ENCODE data around the gene MYLK4. TPM values are rescaled to one million over a fixed set of nuclear protein-coding genes. Genes with fewer than 3 reads are reported as not detected.

Gene MYLK4
- total RNA-seq, 1 experiment from 2014 or later: 0.93 TPM

DNA sequence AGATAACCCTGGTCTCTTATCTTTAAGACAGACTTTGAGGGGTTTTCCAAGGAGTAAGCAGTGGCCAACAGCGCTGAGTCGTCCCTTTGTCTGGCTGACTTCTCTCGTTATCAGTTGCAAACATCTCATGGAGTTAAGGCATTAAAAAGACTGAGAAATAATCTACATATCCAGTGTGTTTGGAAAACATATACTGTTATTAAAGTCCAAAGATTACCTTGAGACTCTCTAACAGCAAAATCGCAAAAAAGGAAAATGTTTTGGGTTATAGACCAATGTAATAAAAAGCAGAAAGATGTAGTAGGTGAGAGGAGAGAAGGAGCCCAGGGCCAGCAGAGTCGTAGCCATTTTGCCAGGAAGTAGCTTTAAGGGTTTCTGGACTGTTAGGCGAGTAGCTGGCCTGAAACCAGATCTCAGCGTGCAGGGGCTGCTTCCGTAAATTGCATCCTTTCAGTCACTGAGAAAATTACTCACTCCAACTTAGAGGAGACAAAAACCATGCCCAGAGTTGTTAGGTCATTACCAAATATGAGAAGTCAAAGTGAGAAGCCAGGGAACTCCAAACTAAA is 24.6 kb downstream of the MYLK4 start:
- H3K4me1 Mint-ChIP-seq (ENCODE audit: insufficient read depth, unreplicated experiment): no peaks in the 10 kb centered on the region
- no peak overlapping the region for H3K4me3 Mint-ChIP-seq (ENCODE audit: unreplicated experiment)
- POLR2A ChIA-PET: no interaction called here
- intact Hi-C loops (cut with micrococcal nuclease): no loop called here
- DNase-seq (ENCODE audit: unreplicated experiment): no peak
- no TSS peak for BruUV-seq (replicated peaks)
- H3K36me3 Mint-ChIP-seq (ENCODE audit: insufficient read depth, unreplicated experiment): no peaks in the 10 kb centered on the region
- CTCF ChIA-PET: no interaction called here
- H3K9me3 Mint-ChIP-seq (ENCODE audit: unreplicated experiment): peaks cover 11% of the 10 kb centered on the region
- TF ChIP-seq, protein P1, sequence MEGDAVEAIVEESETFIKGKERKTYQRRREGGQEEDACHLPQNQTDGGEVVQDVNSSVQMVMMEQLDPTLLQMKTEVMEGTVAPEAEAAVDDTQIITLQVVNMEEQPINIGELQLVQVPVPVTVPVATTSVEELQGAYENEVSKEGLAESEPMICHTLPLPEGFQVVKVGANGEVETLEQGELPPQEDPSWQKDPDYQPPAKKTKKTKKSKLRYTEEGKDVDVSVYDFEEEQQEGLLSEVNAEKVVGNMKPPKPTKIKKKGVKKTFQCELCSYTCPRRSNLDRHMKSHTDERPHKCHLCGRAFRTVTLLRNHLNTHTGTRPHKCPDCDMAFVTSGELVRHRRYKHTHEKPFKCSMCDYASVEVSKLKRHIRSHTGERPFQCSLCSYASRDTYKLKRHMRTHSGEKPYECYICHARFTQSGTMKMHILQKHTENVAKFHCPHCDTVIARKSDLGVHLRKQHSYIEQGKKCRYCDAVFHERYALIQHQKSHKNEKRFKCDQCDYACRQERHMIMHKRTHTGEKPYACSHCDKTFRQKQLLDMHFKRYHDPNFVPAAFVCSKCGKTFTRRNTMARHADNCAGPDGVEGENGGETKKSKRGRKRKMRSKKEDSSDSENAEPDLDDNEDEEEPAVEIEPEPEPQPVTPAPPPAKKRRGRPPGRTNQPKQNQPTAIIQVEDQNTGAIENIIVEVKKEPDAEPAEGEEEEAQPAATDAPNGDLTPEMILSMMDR (IDR thresholded peaks at IDR 0.05; ENCODE audit: unreplicated experiment): no peak
- no peaks in the 10 kb centered on the region for H3K27me3 Mint-ChIP-seq (ENCODE audit: insufficient read depth, unreplicated experiment)
- H3K27ac Mint-ChIP-seq (ENCODE audit: low read depth, unreplicated experiment): no peak overlapping the region

DNA sequence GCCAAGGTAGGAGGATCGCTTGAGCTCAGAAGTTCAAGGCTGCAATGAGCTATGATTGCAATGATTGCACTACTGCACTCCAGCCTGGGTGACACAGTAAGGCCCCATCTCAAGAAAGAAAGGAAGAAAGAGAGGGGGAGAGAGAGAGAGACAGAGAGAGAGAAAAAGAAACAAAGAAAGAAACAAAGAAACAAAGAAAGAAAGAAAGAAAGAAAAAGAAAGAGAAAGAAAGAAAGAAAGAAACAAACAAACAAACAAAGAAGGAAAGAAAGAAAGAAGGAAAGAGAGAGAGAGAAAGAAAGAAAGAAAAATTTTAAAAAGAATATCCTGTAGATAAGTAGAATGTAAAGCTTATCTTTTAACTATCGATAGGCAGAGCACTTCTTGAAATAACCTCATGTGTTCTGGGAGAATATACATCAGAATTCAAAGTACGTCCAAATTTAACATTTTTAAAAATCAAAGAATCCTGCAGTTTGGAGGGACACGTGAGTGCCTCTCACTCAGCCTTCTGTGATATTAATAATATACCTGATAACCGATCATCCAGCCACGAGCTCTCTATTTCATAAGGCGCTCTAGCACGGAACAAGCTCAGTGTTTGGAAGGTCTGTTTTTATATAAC is 25.2 kb downstream of the MYLK4 start:
- no peak overlapping the region for H3K4me3 Mint-ChIP-seq (ENCODE audit: unreplicated experiment)
- TF ChIP-seq, protein P1 (IDR thresholded peaks at IDR 0.05; ENCODE audit: unreplicated experiment): no peak
- no peaks in the 10 kb centered on the region for H3K4me1 Mint-ChIP-seq (ENCODE audit: insufficient read depth, unreplicated experiment)
- no peak overlapping the region for H3K27ac Mint-ChIP-seq (ENCODE audit: low read depth, unreplicated experiment)
- intact Hi-C loops (cut with micrococcal nuclease): no loop called here
- H3K36me3 Mint-ChIP-seq (ENCODE audit: insufficient read depth, unreplicated experiment): no peaks in the 10 kb centered on the region
- H3K27me3 Mint-ChIP-seq (ENCODE audit: insufficient read depth, unreplicated experiment): no peaks in the 10 kb centered on the region
- ChIA-PET POLR2A (no interaction called here), CTCF (no interaction called here)
- peaks cover 11% of the 10 kb centered on the region for H3K9me3 Mint-ChIP-seq (ENCODE audit: unreplicated experiment)
- no TSS peak for BruUV-seq (replicated peaks)
- DNase-seq (ENCODE audit: unreplicated experiment): no peak

DNA sequence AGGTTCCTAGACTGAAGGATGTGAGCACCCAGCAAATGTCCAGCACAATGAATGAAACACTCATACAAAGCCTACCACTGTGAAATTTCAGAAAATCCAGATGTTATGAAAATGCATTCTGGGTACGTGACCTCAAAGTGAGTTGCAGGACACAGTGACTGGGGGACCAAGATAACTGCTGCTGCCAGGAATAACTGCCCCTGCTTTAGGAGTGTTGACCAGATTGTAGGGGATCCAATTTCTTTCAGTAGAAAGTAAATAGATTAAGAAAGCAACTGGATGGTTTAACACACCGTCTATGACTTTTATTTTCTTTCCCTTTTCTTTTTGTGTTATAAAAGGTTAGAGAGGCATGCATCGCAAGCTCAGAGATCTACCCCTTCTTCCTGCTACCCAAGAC is 29.5 kb downstream of the MYLK4 start:
- Mint-ChIP-seq H3K27ac (ENCODE audit: low read depth, unreplicated experiment) (no peak overlapping the region), H3K9me3 (ENCODE audit: unreplicated experiment) (peaks cover 11% of the 10 kb centered on the region), H3K36me3 (ENCODE audit: insufficient read depth, unreplicated experiment) (no peaks in the 10 kb centered on the region), H3K4me3 (ENCODE audit: unreplicated experiment) (no peak overlapping the region), H3K4me1 (ENCODE audit: insufficient read depth, unreplicated experiment) (no peaks in the 10 kb centered on the region), H3K27me3 (ENCODE audit: insufficient read depth, unreplicated experiment) (no peaks in the 10 kb centered on the region)
- CTCF ChIA-PET: interaction anchor here (3.7 kb wide), 1 partner anchor 28 kb away, joined by 14 read pairs; the partner anchor contains the start of gene MYLK4
- POLR2A ChIA-PET: no interaction called here
- TF ChIP-seq, protein P1 (IDR thresholded peaks at IDR 0.05; ENCODE audit: unreplicated experiment): no peak
- no TSS peak for BruUV-seq (replicated peaks)
- DNase-seq (ENCODE audit: unreplicated experiment): no peak
- intact Hi-C loops (cut with micrococcal nuclease): no loop called here

DNA sequence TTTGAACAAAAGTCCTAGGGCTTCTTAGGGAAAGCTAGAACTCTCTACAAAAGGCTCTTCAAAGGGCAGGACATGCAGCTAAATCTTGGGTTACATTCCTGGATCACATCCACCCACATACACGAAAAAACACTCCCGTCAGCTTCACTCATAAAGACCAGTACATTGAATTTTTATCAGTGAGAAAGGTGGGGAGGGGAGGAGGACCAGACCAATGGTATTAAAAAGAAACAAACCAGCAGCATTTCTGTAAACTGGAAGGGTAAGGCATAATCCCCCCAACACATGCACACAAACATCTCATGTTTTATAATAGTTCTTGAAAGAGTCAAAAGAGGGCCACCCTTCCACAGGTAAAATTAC is 31.6 kb downstream of the MYLK4 start:
- POLR2A ChIA-PET: interaction anchor here (0.6 kb wide), 1 partner anchor 1947 kb away, joined by 3 read pairs; no protein-coding TSS in a partner anchor
- Mint-ChIP-seq H3K4me1 (ENCODE audit: insufficient read depth, unreplicated experiment) (peaks cover 7% of the 10 kb centered on the region), H3K9me3 (ENCODE audit: unreplicated experiment) (peaks cover 11% of the 10 kb centered on the region), H3K36me3 (ENCODE audit: insufficient read depth, unreplicated experiment) (no peaks in the 10 kb centered on the region), H3K4me3 (ENCODE audit: unreplicated experiment) (no peak overlapping the region), H3K27me3 (ENCODE audit: insufficient read depth, unreplicated experiment) (no peaks in the 10 kb centered on the region), H3K27ac (ENCODE audit: low read depth, unreplicated experiment) (no peak overlapping the region)
- TF ChIP-seq, protein P1 (IDR thresholded peaks at IDR 0.05; ENCODE audit: unreplicated experiment): no peak
- intact Hi-C loops (cut with micrococcal nuclease): no loop called here
- no peak for DNase-seq (ENCODE audit: unreplicated experiment)
- no TSS peak for BruUV-seq (replicated peaks)
- CTCF ChIA-PET: no interaction called here
